Thoracic aorta (tissue), 2 donors: ENCODE measurements around the gene IL36RN. TPM values are rescaled to one million over a fixed set of nuclear protein-coding genes. Genes with fewer than 3 reads are reported as not detected.

Experiments used
- ATAC-seq: fragments of 150-250 bp; one replicate; pipeline ENCODE4 v1.8.0; 2017; ENCODE audit warnings: low read depth; ENCODE audit not compliant: insufficient number of reproducible peaks, low FRiP score
- DNase-seq: peaks from one replicate; pipeline ENCODE4 v3.0.0-alpha.2; 2020; ENCODE audit warnings: low spot score
- H3K27ac ChIP-seq, 2 donors: fragments of 200-600 bp; sonication (generic); 1 replicate in 1 of 2; 2 replicates in 1 of 2; pipeline ENCODE4 v1.5.1; 2016; ENCODE audit warnings: mild to moderate bottlenecking in 2 of 2, moderate library complexity in 2 of 2
- H3K27me3 ChIP-seq: fragments of 200-600 bp; sonication (generic); replicated peaks from 2 replicates; pipeline ENCODE4 v1.6.0; 2016; ENCODE audit warnings: mild to moderate bottlenecking; ENCODE audit not compliant: insufficient read depth
- H3K36me3 ChIP-seq: fragments of 200-600 bp; sonication (generic); one replicate; pipeline ENCODE4 v1.5.1; 2016
- H3K4me1 ChIP-seq, 2 donors: fragments of 200-600 bp; sonication (generic); 1 replicate in 1 of 2; 2 replicates in 1 of 2; pipeline versions ENCODE4 v1.5.1 to v1.6.0; 2016; ENCODE audit warnings: low read depth in 2 of 2, mild to moderate bottlenecking in 1 of 2; ENCODE audit not compliant: control insufficient read depth in 1 of 2
- H3K4me3 ChIP-seq: fragments of 200-600 bp; sonication (generic); 2 replicates; pipeline ENCODE4 v1.5.1; 2016; ENCODE audit warnings: mild to moderate bottlenecking
- H3K9me3 ChIP-seq: fragments of 200-600 bp; sonication (generic); 2 replicates; pipeline ENCODE4 v1.5.1; 2016
- CTCF ChIP-seq: fragments of 200-600 bp; sonication (generic); IDR thresholded peaks from one replicate; pipeline ENCODE4 v1.5.1; 2019; ENCODE audit warnings: antibody characterized with exemption
- total RNA-seq, 2 donors: library from RNA; depleted of rRNA; stranded (reverse); fragments of >200 nt; gene quantifications; one replicate each; pipeline versions ENCODE4 v1.1.0 to v1.2.3, GENCODE V29; 2016

Gene IL36RN
- total RNA-seq, 2 donors from 2014 or later: not detected

GRCh38 chr2:113105047-113105785 lies 46.2 kb downstream of the IL36RN start:
- no peaks in the 10 kb centered on the region for H3K36me3 ChIP-seq
- no peaks in the 10 kb centered on the region for H3K4me1 ChIP-seq
- no peak overlapping the region for H3K27ac ChIP-seq
- no peaks in the 10 kb centered on the region for H3K9me3 ChIP-seq
- ATAC-seq (no peak), DNase-seq (no peak)
- TF ChIP-seq CTCF: no peak
- no peak overlapping the region for H3K4me3 ChIP-seq
- H3K27me3 ChIP-seq: no peaks in the 10 kb centered on the region

DNA sequence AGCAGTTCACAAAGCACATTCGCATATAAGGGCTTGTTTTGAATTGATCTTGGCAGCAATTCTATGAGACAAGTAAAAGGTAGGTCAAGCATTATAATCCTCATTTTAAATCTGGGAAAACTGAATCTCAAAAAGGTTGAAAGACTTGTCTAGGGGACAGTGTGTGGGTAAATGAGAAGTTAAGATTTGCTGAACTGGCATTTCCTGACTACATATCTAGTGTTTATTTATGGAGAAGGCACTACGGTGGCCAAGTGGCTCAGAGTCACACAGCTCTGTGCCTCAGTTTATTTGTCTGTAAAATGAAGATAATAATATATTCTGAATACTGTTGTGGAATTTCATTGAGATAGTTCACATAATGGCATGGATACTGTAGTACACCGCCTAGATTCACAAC lies 52.1 kb downstream of the IL36RN start:
- Histone ChIP-seq H3K4me1 (no peaks in the 10 kb centered on the region), H3K27ac (no peak overlapping the region), H3K27me3 (no peaks in the 10 kb centered on the region), H3K4me3 (no peak overlapping the region), H3K9me3 (no peaks in the 10 kb centered on the region), H3K36me3 (no peaks in the 10 kb centered on the region)
- TF ChIP-seq CTCF: no peak
- ATAC-seq: no peak
- DNase-seq: no peak

DNA sequence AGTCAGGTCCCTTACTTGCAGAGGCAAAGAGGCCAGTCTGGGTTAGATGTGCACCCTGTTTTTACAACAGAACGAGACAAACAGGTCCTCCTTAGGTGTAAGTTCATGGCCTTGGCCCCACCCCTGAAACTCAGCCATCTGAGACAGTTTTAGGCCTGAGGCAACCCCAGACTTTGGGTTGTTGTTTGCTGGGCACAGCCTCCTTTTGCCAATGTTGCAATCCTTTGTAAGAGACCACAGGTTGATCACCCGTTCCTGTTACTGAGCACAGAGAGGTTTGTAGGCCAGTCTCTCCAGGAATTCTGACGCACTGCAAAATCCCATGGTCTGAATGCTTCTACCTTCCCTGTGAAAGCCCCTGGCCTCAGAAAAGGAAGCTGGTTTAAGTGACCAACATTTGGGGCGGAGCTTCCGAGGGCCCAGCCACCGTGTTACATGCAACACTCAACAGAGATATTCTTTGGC lies 52.9 kb downstream of the IL36RN start:
- Histone ChIP-seq H3K9me3 (no peaks in the 10 kb centered on the region), H3K27ac (no peak overlapping the region), H3K27me3 (no peaks in the 10 kb centered on the region), H3K4me3 (no peak overlapping the region), H3K4me1 (no peaks in the 10 kb centered on the region), H3K36me3 (no peaks in the 10 kb centered on the region)
- ATAC-seq: no peak
- DNase-seq: no peak
- no peak for TF ChIP-seq CTCF

DNA sequence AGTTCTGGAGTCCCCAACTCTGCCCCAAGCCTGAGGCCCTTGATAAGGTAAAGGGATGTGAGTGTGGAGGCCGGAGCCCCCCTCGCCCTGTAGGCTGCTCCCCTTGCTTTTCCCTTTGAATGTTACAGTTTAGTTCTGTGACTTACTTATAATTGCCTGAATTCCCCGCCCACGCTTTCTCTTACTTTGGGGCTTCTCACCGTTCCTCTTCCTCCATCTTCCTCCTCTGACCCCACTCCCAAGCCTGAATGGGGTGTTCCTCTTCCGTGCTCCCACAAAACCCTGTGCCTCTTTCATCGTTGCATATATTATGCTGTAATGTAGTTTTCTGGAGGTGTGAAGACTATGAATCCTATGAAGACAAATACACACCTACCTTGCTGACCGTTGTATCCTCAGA lies 53.4 kb downstream of the IL36RN start:
- ATAC-seq (no peak), DNase-seq (no peak)
- no peak for TF ChIP-seq CTCF
- Histone ChIP-seq H3K4me3 (no peak overlapping the region), H3K4me1 (no peaks in the 10 kb centered on the region), H3K27me3 (no peaks in the 10 kb centered on the region), H3K9me3 (no peaks in the 10 kb centered on the region), H3K27ac (no peak overlapping the region), H3K36me3 (no peaks in the 10 kb centered on the region)

- Histone ChIP-seq H3K27me3 (no peaks in the 10 kb centered on the region), H3K9me3 (no peaks in the 10 kb centered on the region), H3K36me3 (no peaks in the 10 kb centered on the region), H3K4me1 (no peaks in the 10 kb centered on the region), H3K27ac (no peak overlapping the region), H3K4me3 (no peak overlapping the region)
- DNase-seq (no peak), ATAC-seq (no peak)
- TF ChIP-seq CTCF: no peak
These were observed 53.9 kb downstream of the IL36RN start for GRCh38 chr2:113112871-113113270.
